Thymus (tissue), 11 donors: ENCODE measurements around the gene DOK1. TPM values are rescaled to one million over a fixed set of nuclear protein-coding genes. Genes with fewer than 3 reads are reported as not detected.

Experiments used
- DNase-seq, 9 donors: peaks; one replicate each; pipeline ENCODE4 v3.0.0-alpha.2; 2013; ENCODE audit warnings: low spot score in 9 of 9, low read depth in 6 of 9, missing footprints in 1 of 9
- H3K27ac ChIP-seq, 2 donors: one replicate each; pipeline ENCODE4 v1.5.1; 2013; ENCODE audit warnings: control low read depth in 1 of 2, low read depth in 1 of 2, low read length in 1 of 2, mild to moderate bottlenecking in 1 of 2, moderate library complexity in 1 of 2
- H3K27me3 ChIP-seq, 2 donors: one replicate each; pipeline ENCODE4 v1.5.1; 2013; ENCODE audit warnings: low read length in 1 of 2; ENCODE audit not compliant: control insufficient read depth in 2 of 2, insufficient read depth in 1 of 2
- H3K36me3 ChIP-seq, 2 donors: one replicate each; pipeline ENCODE4 v1.5.1; 2013; ENCODE audit warnings: low read length in 1 of 2, mild to moderate bottlenecking in 1 of 2, moderate library complexity in 1 of 2; ENCODE audit not compliant: control insufficient read depth in 2 of 2, insufficient read depth in 2 of 2
- H3K4me1 ChIP-seq, 2 donors: one replicate each; pipeline ENCODE4 v1.5.1; 2013; ENCODE audit warnings: low read length in 2 of 2; ENCODE audit not compliant: control insufficient read depth in 2 of 2, insufficient read depth in 2 of 2
- H3K4me3 ChIP-seq, 2 donors: one replicate each; pipeline ENCODE4 v1.5.1; 2013; ENCODE audit warnings: low read length in 2 of 2, control low read depth in 1 of 2, mild to moderate bottlenecking in 1 of 2
- H3K9me3 ChIP-seq, 2 donors: one replicate each; pipeline ENCODE4 v1.5.1; 2013; ENCODE audit warnings: low read length in 1 of 2, mild to moderate bottlenecking in 1 of 2; ENCODE audit not compliant: control insufficient read depth in 2 of 2, insufficient read depth in 1 of 2
- WGBS: extraction: QIAGEN DNeasy Blood & Tissue Kit; methylation state at CpG from one replicate; pipeline ENCODE4 v1.1.7; 2013; 5-methylcytosine and 5-hydroxymethylcytosine counted together
- polyA plus RNA-seq: library from polyadenylated mRNA; stranded (reverse); fragments of 200-250 nt; gene quantifications from one replicate; pipeline ENCODE4 v1.2.3, GENCODE V29; 2013
- total RNA-seq: library from RNA; stranded (reverse); fragments of 120-200 nt; gene quantifications from one replicate; pipeline ENCODE4 v1.2.4, GENCODE V29; 2013
- donor health status: healthy.

Gene DOK1
- total and polyA plus RNA-seq, 2 donors, result 14.3 to 17.2 TPM

GRCh38 chr2:74582184-74582583 is 27.7 kb downstream of the DOK1 start:
- H3K4me1 ChIP-seq, result peaks cover 0 to 3% of the 10 kb centered on the region in 2 donors
- 95% methylated on average over 2 of the region's 2 CpGs for WGBS
- H3K27me3 ChIP-seq, result no peaks in the 10 kb centered on the region
- H3K9me3 ChIP-seq, result no peaks in the 10 kb centered on the region
- no peak overlapping the region for H3K27ac ChIP-seq
- H3K4me3 ChIP-seq, result no peak overlapping the region
- no peaks in the 10 kb centered on the region for H3K36me3 ChIP-seq
- DNase-seq, result no peak

GRCh38 chr2:74583504-74583903 is 29.0 kb downstream of the DOK1 start:
- DNase-seq, result no peak
- no peaks in the 10 kb centered on the region for H3K27me3 ChIP-seq
- no peaks in the 10 kb centered on the region for H3K4me1 ChIP-seq

GRCh38 chr2:74584088-74584645 is 29.6 kb downstream of the DOK1 start:
- 61% methylated on average over 2 of the region's 2 CpGs for WGBS
- no peak overlapping the region for H3K27ac ChIP-seq

More at GRCh38 chr2:74583504-74583903, 29.0 kb downstream of the DOK1 start:
- Histone ChIP-seq H3K36me3 (no peaks in the 10 kb centered on the region), H3K4me3 (no peak overlapping the region), H3K27ac (no peak overlapping the region), H3K9me3 (no peaks in the 10 kb centered on the region)

GRCh38 chr2:74585406-74586185 is 31.1 kb downstream of the DOK1 start:
- no peaks in the 10 kb centered on the region for H3K4me1 ChIP-seq
- WGBS, result 45% methylated on average over 4 of the region's 4 CpGs
- peak in 1 of 9 donors; percentile 14 for DNase-seq
- no peak overlapping the region for H3K4me3 ChIP-seq
- H3K9me3 ChIP-seq, result no peaks in the 10 kb centered on the region
- H3K27me3 ChIP-seq, result no peaks in the 10 kb centered on the region
- H3K36me3 ChIP-seq, result no peaks in the 10 kb centered on the region
- H3K27ac ChIP-seq, result no peak overlapping the region

More at GRCh38 chr2:74584088-74584645, 29.6 kb downstream of the DOK1 start:
- Histone ChIP-seq H3K9me3 (no peaks in the 10 kb centered on the region), H3K27me3 (no peaks in the 10 kb centered on the region), H3K36me3 (no peaks in the 10 kb centered on the region), H3K4me3 (no peak overlapping the region), H3K4me1 (no peaks in the 10 kb centered on the region)
- DNase-seq, result no peak

GRCh38 chr2:74587664-74588277 is 33.3 kb downstream of the DOK1 start:
- no peaks in the 10 kb centered on the region for H3K4me1 ChIP-seq
- no peak overlapping the region for H3K4me3 ChIP-seq
- no peaks in the 10 kb centered on the region for H3K36me3 ChIP-seq
- H3K27me3 ChIP-seq, result no peaks in the 10 kb centered on the region
- no peak overlapping the region for H3K27ac ChIP-seq
- WGBS, result 27% methylated on average over 6 of the region's 6 CpGs
- H3K9me3 ChIP-seq, result no peaks in the 10 kb centered on the region
- peak in 6 of 9 donors; percentile 30 to 74 (median 42) for DNase-seq

- no peaks in the 10 kb centered on the region for H3K27me3 ChIP-seq
- no peaks in the 10 kb centered on the region for H3K36me3 ChIP-seq
- no peak for DNase-seq
- no peaks in the 10 kb centered on the region for H3K9me3 ChIP-seq
- H3K27ac ChIP-seq, result no peak overlapping the region
- H3K4me1 ChIP-seq, result no peaks in the 10 kb centered on the region
- WGBS, result 88% methylated on average over 2 of the region's 2 CpGs
- no peak overlapping the region for H3K4me3 ChIP-seq
Observed at GRCh38 chr2:74588664-74589063, 34.1 kb downstream of the DOK1 start.

- no peaks in the 10 kb centered on the region for H3K4me1 ChIP-seq
- H3K27ac ChIP-seq, result no peak overlapping the region
- no peaks in the 10 kb centered on the region for H3K36me3 ChIP-seq
- no peak overlapping the region for H3K4me3 ChIP-seq
- DNase-seq, result no peak
- WGBS, result 96% methylated on average over 4 of the region's 4 CpGs
- H3K9me3 ChIP-seq, result no peaks in the 10 kb centered on the region
- no peaks in the 10 kb centered on the region for H3K27me3 ChIP-seq
Observed at GRCh38 chr2:74593826-74594772, 39.6 kb downstream of the DOK1 start.

- H3K27me3 ChIP-seq, result no peaks in the 10 kb centered on the region
Observed at GRCh38 chr2:74596584-74596983, 42.1 kb downstream of the DOK1 start.

More at GRCh38 chr2:74596584-74596983, 42.1 kb downstream of the DOK1 start:
- Histone ChIP-seq H3K27ac (no peak overlapping the region), H3K4me1 (no peaks in the 10 kb centered on the region), H3K9me3 (no peaks in the 10 kb centered on the region), H3K4me3 (no peak overlapping the region), H3K36me3 (no peaks in the 10 kb centered on the region)
- 90% methylated on average over 1 of the region's 1 CpG for WGBS
- DNase-seq, result no peak
